GM23338 (cell line): ENCODE data around the gene MARCHF7. TPM values are rescaled to one million over a fixed set of nuclear protein-coding genes. Genes with fewer than 3 reads are reported as not detected.
"Not testable (repeated sequence)": the region's sequence is repeated elsewhere in the genome, so short reads cannot be mapped to it uniquely, and the experiment has no call there.

ENCODE experiments used
- ATAC-seq: fragments of 200-7000 bp; cut with Tn5 transposase; 3 replicates; pipeline ENCODE4 v1.9.1; 2020
- DNase-seq: peaks from one replicate; pipeline ENCODE4 v3.0.0-alpha.2; 2015; ENCODE audit warnings: low spot score
- H2AFZ ChIP-seq: fragments of 200-600 bp; sonication (generic); 2 replicates; pipeline ENCODE4 v1.8.0; 2016; ENCODE audit warnings: antibody characterized with exemption, mild to moderate bottlenecking, moderate library complexity
- H3F3A ChIP-seq: fragments of 200-600 bp; sonication (generic); replicated peaks from 2 replicates; pipeline ENCODE4 v1.8.0; 2017; ENCODE audit warnings: antibody characterized with exemption, mixed run types, low read depth
- H3K27ac ChIP-seq: fragments of 200-600 bp; sonication (generic); 2 replicates; pipeline ENCODE4 v1.6.1; 2016; ENCODE audit warnings: low read depth
- H3K27me3 ChIP-seq: fragments of 200-600 bp; sonication (generic); 2 replicates; pipeline ENCODE4 v1.8.0; 2016; ENCODE audit warnings: mild to moderate bottlenecking, mixed run types, moderate library complexity; ENCODE audit not compliant: insufficient read depth
- H3K36me3 ChIP-seq: fragments of 200-600 bp; sonication (generic); 2 replicates; pipeline ENCODE4 v1.8.0; 2016; ENCODE audit warnings: mild to moderate bottlenecking; ENCODE audit not compliant: insufficient read depth
- H3K4me1 ChIP-seq: fragments of 200-600 bp; sonication (generic); 2 replicates; pipeline ENCODE4 v1.8.0; 2016; ENCODE audit warnings: mild to moderate bottlenecking, moderate library complexity; ENCODE audit not compliant: insufficient read depth
- H3K4me2 ChIP-seq: fragments of 200-600 bp; sonication (generic); 2 replicates; pipeline ENCODE4 v1.7.1; 2017; ENCODE audit warnings: mixed run types
- H3K4me3 ChIP-seq: fragments of 200-600 bp; sonication (generic); 2 replicates; pipeline ENCODE4 v1.6.1; 2016; ENCODE audit warnings: mixed run types
- H3K79me2 ChIP-seq: fragments of 200-600 bp; sonication (generic); replicated peaks from 2 replicates; pipeline ENCODE4 v1.8.0; 2017; ENCODE audit warnings: mild to moderate bottlenecking; ENCODE audit not compliant: insufficient read depth
- H3K9me2 ChIP-seq: fragments of 200-600 bp; sonication (generic); 2 replicates; pipeline ENCODE4 v1.8.0; 2017; ENCODE audit not compliant: insufficient read depth
- H4K20me1 ChIP-seq: fragments of 200-600 bp; sonication (generic); replicated peaks from 2 replicates; pipeline ENCODE4 v1.8.0; 2017; ENCODE audit warnings: mild to moderate bottlenecking; ENCODE audit not compliant: insufficient read depth
- H3K27ac Mint-ChIP-seq: 2 replicates; pipeline ENCODE4 v1.8.0; 2020; ENCODE audit warnings: inconsistent platforms, mild to moderate bottlenecking, moderate library complexity, mixed read lengths
- H3K27me3 Mint-ChIP-seq: 3 replicates; pipeline ENCODE4 v1.8.0; 2022; ENCODE audit warnings: low read depth, mild to moderate bottlenecking, moderate library complexity, mixed read lengths, inconsistent platforms; ENCODE audit not compliant: insufficient read depth, poor library complexity
- H3K36me3 Mint-ChIP-seq: 3 replicates; pipeline ENCODE4 v1.8.0; 2021; ENCODE audit warnings: low read depth, mild to moderate bottlenecking, inconsistent platforms, moderate library complexity, mixed read lengths
- H3K4me1 Mint-ChIP-seq: 3 replicates; pipeline ENCODE4 v1.8.0; 2020; ENCODE audit warnings: mild to moderate bottlenecking, inconsistent platforms, mixed read lengths
- H3K4me3 Mint-ChIP-seq: 3 replicates; pipeline ENCODE4 v1.8.0; 2021; ENCODE audit warnings: moderate library complexity, mild to moderate bottlenecking, inconsistent platforms, mixed read lengths
- H3K9me3 Mint-ChIP-seq: 3 replicates; pipeline ENCODE4 v1.8.0; 2020; ENCODE audit warnings: moderate library complexity, mild to moderate bottlenecking, inconsistent platforms, mixed read lengths
- EZH2 ChIP-seq: fragments of 200-600 bp; sonication (generic); IDR thresholded peaks from one replicate; pipeline ENCODE4 v1.8.0; 2017; ENCODE audit warnings: antibody characterized with exemption, mild to moderate bottlenecking, low read depth; ENCODE audit not compliant: unreplicated experiment
- JUNB ChIP-seq: IDR thresholded peaks from one replicate; pipeline ENCODE4 v1.6.1; 2016; ENCODE audit warnings: antibody characterized with exemption; ENCODE audit not compliant: unreplicated experiment
- NANOG ChIP-seq: IDR thresholded peaks from 2 replicates; pipeline ENCODE4 v1.6.1; 2016; ENCODE audit warnings: antibody characterized with exemption, borderline replicate concordance
- STAT1 ChIP-seq: IDR thresholded peaks from one replicate; pipeline ENCODE4 v1.6.1; 2016; ENCODE audit warnings: antibody characterized with exemption; ENCODE audit not compliant: unreplicated experiment
- polyA plus RNA-seq: library from polyadenylated mRNA; unstranded; fragments of >200 nt; fragmentation: Nextera tagmentation; extraction: Ambion mirVana; gene quantifications from 2 replicates; pipeline ENCODE4 v1.2.1, GENCODE V29; 2016
- total RNA-seq: library from RNA; depleted of rRNA; stranded (reverse); fragments of >200 nt; shearing (Covaris generic); gene quantifications from 2 replicates; pipeline ENCODE4 v1.2.3, GENCODE V29; 2014
- TF ChIP-seq, protein P1 (sequence below): fragments of 250-450 bp; sonication (Bioruptor Pico); IDR thresholded peaks from 2 replicates; pipeline ENCODE4 v1.5.0; 2020; ENCODE audit warnings: mild to moderate bottlenecking, moderate library complexity

The MARCHF7 gene
- total and polyA plus RNA-seq, 2 experiments from 2014 or later: 101 to 142 TPM

DNA sequence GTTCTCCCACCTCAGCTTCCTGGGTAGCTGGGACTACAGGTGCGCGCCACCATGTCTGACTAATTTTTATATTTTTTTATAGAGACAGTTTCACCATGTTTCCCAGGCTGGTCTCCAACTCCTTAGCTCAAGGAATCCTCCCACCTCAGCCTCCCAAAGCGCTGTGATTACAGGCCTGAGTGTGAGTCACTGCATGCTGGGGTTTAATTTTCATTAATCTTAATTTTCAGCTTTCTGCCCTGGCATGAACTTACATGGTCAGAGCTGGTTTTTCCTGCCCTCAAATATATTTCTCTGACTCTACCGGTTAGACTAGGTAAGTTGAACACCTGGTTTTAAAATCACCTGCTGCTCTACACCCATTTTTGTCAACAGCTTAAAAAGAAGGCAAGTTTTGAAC lies 3.1 kb downstream of the MARCHF7 start:
- Histone ChIP-seq H3K27ac (peak overlapping the region; percentile 30; the same call in 1 of the 2 replicates), H3K4me2 (no peak overlapping the region), H2AFZ (no peak overlapping the region), H3K27me3 (no peaks in the 10 kb centered on the region), H3K79me2 (peaks cover 84% of the 10 kb centered on the region), H4K20me1 (peaks cover 62% of the 10 kb centered on the region), H3F3A (no peaks in the 10 kb centered on the region), H3K4me1 (peaks cover 21% of the 10 kb centered on the region; the same call in 1 of the 2 replicates), H3K9me2 (no peaks in the 10 kb centered on the region), H3K4me3 (no peak overlapping the region), H3K36me3 (no peaks in the 10 kb centered on the region; the same call in 1 of the 2 replicates)
- ATAC-seq (no peak), DNase-seq (no peak)
- Mint-ChIP-seq H3K27me3 (peaks cover 12% of the 10 kb centered on the region), H3K27ac (peak overlapping the region; percentile 21; the same call in 1 of the 2 replicates), H3K36me3 (peaks cover 62% of the 10 kb centered on the region), H3K4me1 (peaks cover 46% of the 10 kb centered on the region), H3K4me3 (no peak overlapping the region), H3K9me3 (no peaks in the 10 kb centered on the region; the same call in 2 of the 3 replicates)
- no peak for TF ChIP-seq JUNB
- TF ChIP-seq STAT1: no peak
- TF ChIP-seq EZH2: no peak
- TF ChIP-seq NANOG: no peak
- TF ChIP-seq, protein P1, sequence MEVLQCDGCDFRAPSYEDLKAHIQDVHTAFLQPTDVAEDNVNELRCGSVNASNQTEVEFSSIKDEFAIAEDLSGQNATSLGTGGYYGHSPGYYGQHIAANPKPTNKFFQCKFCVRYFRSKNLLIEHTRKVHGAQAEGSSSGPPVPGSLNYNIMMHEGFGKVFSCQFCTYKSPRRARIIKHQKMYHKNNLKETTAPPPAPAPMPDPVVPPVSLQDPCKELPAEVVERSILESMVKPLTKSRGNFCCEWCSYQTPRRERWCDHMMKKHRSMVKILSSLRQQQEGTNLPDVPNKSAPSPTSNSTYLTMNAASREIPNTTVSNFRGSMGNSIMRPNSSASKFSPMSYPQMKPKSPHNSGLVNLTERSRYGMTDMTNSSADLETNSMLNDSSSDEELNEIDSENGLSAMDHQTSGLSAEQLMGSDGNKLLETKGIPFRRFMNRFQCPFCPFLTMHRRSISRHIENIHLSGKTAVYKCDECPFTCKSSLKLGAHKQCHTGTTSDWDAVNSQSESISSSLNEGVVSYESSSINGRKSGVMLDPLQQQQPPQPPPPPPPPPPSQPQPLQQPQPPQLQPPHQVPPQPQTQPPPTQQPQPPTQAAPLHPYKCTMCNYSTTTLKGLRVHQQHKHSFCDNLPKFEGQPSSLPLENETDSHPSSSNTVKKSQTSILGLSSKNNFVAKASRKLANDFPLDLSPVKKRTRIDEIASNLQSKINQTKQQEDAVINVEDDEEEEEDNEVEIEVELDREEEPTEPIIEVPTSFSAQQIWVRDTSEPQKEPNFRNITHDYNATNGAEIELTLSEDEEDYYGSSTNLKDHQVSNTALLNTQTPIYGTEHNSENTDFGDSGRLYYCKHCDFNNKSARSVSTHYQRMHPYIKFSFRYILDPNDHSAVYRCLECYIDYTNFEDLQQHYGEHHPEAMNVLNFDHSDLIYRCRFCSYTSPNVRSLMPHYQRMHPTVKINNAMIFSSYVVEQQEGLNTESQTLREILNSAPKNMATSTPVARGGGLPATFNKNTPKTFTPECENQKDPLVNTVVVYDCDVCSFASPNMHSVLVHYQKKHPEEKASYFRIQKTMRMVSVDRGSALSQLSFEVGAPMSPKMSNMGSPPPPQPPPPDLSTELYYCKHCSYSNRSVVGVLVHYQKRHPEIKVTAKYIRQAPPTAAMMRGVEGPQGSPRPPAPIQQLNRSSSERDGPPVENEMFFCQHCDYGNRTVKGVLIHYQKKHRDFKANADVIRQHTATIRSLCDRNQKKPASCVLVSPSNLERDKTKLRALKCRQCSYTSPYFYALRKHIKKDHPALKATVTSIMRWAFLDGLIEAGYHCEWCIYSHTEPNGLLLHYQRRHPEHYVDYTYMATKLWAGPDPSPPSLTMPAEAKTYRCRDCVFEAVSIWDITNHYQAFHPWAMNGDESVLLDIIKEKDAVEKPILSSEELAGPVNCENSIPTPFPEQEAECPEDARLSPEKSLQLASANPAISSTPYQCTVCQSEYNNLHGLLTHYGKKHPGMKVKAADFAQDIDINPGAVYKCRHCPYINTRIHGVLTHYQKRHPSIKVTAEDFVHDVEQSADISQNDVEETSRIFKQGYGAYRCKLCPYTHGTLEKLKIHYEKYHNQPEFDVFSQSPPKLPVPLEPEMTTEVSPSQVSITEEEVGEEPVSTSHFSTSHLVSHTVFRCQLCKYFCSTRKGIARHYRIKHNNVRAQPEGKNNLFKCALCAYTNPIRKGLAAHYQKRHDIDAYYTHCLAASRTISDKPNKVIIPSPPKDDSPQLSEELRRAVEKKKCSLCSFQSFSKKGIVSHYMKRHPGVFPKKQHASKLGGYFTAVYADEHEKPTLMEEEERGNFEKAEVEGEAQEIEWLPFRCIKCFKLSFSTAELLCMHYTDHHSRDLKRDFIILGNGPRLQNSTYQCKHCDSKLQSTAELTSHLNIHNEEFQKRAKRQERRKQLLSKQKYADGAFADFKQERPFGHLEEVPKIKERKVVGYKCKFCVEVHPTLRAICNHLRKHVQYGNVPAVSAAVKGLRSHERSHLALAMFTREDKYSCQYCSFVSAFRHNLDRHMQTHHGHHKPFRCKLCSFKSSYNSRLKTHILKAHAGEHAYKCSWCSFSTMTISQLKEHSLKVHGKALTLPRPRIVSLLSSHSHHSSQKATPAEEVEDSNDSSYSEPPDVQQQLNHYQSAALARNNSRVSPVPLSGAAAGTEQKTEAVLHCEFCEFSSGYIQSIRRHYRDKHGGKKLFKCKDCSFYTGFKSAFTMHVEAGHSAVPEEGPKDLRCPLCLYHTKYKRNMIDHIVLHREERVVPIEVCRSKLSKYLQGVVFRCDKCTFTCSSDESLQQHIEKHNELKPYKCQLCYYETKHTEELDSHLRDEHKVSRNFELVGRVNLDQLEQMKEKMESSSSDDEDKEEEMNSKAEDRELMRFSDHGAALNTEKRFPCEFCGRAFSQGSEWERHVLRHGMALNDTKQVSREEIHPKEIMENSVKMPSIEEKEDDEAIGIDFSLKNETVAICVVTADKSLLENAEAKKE: no peak

- not testable (repeated sequence) for H3K27ac Mint-ChIP-seq, H3K9me3 Mint-ChIP-seq, H3K27me3 ChIP-seq, DNase-seq, H3K27ac ChIP-seq, H3K4me2 ChIP-seq, H3K9me2 ChIP-seq, H3K4me3 Mint-ChIP-seq, H2AFZ ChIP-seq, H3K4me3 ChIP-seq, H3K36me3 ChIP-seq, H3F3A ChIP-seq, ATAC-seq
- peaks cover 17% of the 10 kb centered on the region; the same call in 1 of the 2 replicates for H3K4me1 ChIP-seq
- H3K4me1 Mint-ChIP-seq: peaks cover 42% of the 10 kb centered on the region
- H3K36me3 Mint-ChIP-seq: peaks cover 64% of the 10 kb centered on the region
- H3K27me3 Mint-ChIP-seq: peaks cover 12% of the 10 kb centered on the region
- peaks cover 91% of the 10 kb centered on the region for H3K79me2 ChIP-seq
- peaks cover 62% of the 10 kb centered on the region for H4K20me1 ChIP-seq
These were observed 4.1 kb downstream of the MARCHF7 start for GRCh38 chr2:159716409-159716808.
